HL-60 (cell line): ENCODE data around the gene BSG.

Experiments
- DNase-seq, 2 experiments: peaks; one replicate each; pipeline ENCODE4 v3.0.0-alpha.2; 2010 to 2020; ENCODE audit warnings: low read depth in 1 of 2, low spot score in 1 of 2
- H3K27ac ChIP-seq: fragments of 250-450 bp; sonication (Bioruptor Pico); replicated peaks from 2 replicates; pipeline ENCODE4 v1.5.1; 2020; ENCODE audit warnings: mild to moderate bottlenecking, moderate library complexity
- H3K27me3 ChIP-seq: fragments of 250-450 bp; sonication (Bioruptor Pico); 2 replicates; pipeline ENCODE4 v1.5.1; 2021; ENCODE audit warnings: mild to moderate bottlenecking, moderate library complexity; ENCODE audit not compliant: insufficient read depth, poor library complexity, severe bottlenecking
- H3K4me3 ChIP-seq: replicated peaks from 2 replicates; pipeline ENCODE4 v1.5.1; 2011; ENCODE audit warnings: mild to moderate bottlenecking, control low read depth, low read length; ENCODE audit not compliant: insufficient read depth
- CTCF ChIP-seq: IDR thresholded peaks from one replicate; pipeline ENCODE4 v1.5.1; 2011; ENCODE audit warnings: low read length, control low read depth, inconsistent platforms; ENCODE audit not compliant: insufficient read depth
- GABPA ChIP-seq: IDR thresholded peaks from 2 replicates; pipeline ENCODE4 v1.6.1; 2012; ENCODE audit warnings: low read depth
- POLR2AphosphoS5 ChIP-seq: IDR thresholded peaks from 2 replicates; pipeline ENCODE4 v1.6.1; 2012; ENCODE audit warnings: low read depth
- REST ChIP-seq: IDR thresholded peaks from 2 replicates; pipeline ENCODE4 v1.6.1; 2012; ENCODE audit warnings: low read depth; ENCODE audit not compliant: insufficient replicate concordance
- SPI1 ChIP-seq: IDR thresholded peaks from 2 replicates; pipeline ENCODE4 v1.6.1; 2012; ENCODE audit warnings: low read depth, mild to moderate bottlenecking, borderline replicate concordance

Gene BSG

GRCh38 chr19:566403-566802, 6.0 kb upstream of the BSG start:
- DNase-seq: peak; percentile 94 to 99
- Histone ChIP-seq H3K27me3 (no peaks in the 10 kb centered on the region), H3K27ac (peak overlapping the region; percentile 76), H3K4me3 (peak overlapping the region; percentile 5)
- 0 out of 2 replicates have a peak, but pooled peaks have one; percentile 17 for TF ChIP-seq GABPA
- TF ChIP-seq REST: peak; percentile 63
- no peak for TF ChIP-seq CTCF
- peak; percentile 86 for TF ChIP-seq POLR2AphosphoS5
- TF ChIP-seq SPI1: no peak

GRCh38 chr19:566844-567243, 5.6 kb upstream of the BSG start:
- peak overlapping the region; percentile 5 for H3K4me3 ChIP-seq

More at GRCh38 chr19:566844-567243, 5.6 kb upstream of the BSG start:
- TF ChIP-seq SPI1 (no peak), POLR2AphosphoS5 (no peak), GABPA (no peak), REST (no peak), CTCF (no peak)
- peak overlapping the region; percentile 76 for H3K27ac ChIP-seq
- DNase-seq: no peak
- H3K27me3 ChIP-seq: no peaks in the 10 kb centered on the region
